DMS79 treated with DMSO at 0.1 percent for 48 hours (cell line): ENCODE data around the gene MICU1.

ENCODE experiments used
- DNase-seq: peaks from one replicate; lab custom pipeline; 2025; lab: John Stamatoyannopoulos, UW

The MICU1 gene

DNA sequence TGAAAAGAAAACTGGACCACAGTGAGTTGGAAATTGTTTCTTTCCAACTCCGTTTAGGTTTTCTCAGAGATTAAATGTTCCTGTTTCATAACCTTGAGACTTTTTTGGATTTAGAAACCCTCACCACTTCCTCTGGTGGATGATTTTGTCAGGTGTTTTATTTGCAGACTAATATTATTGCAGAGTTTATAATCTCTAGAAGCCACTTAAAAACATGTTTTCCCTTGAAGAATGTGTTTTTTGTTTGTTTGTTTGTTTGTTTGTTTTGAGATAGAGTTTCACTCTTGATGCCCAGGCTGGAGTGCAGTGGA, 520 bp upstream of the MICU1 start:
- DNase-seq = no peak

DNA sequence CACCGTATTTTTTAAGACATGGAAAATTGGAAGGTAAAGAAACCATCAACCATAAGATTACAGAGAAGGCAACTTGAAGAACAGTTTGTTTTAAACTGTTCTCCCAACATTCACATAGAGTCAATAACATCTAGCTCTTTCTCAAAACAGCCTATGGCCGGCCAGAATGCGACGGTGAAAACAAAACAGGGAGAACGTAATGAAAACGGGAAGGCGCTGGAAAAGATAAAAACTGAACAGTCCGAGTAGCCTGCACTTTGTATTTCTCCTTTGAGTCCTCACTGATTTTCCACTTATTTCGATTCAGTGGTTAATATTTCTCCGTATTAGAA, 637 bp downstream of the MICU1 start:
- DNase-seq = no peak

DNA sequence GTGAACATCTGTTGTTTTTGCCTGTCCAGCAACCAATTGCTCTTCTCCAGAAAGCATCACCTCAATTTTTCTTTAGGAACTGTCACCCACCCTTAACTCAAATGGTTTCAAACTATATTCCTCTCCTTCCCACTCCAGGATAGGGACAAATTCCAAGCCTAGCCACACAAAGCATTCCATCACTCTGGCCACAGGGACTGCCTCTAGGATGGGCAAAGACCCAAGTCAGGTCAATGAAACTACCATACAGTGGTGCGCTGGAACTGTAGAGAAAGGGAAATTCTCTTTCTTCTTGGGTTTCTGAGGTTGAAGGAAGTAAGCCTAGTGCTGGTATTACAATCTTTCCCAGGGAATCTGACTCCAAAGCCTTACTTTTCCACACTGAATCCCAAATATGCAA, 3.6 kb downstream of the MICU1 start:
- DNase-seq = no peak

DNA sequence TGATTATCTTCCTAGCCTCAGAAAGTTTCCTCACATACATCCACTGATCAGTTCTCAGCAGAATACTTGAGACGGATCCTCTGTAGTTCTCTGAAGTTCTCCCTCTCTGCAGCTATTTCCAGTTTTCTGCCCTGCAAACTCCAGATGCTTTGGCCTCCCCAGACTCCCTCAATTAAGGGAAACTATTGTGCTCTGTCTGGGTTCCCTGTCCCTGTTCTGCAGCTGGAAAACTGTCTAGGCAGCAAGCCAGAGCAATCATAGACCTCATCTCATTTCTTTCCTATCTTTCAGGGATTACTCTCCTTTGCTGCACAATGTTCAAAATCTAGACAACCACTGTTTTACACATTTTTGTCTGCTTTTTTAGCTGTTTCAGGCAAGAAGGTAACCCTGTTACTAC, 9.2 kb downstream of the MICU1 start:
- DNase-seq = no peak

DNA sequence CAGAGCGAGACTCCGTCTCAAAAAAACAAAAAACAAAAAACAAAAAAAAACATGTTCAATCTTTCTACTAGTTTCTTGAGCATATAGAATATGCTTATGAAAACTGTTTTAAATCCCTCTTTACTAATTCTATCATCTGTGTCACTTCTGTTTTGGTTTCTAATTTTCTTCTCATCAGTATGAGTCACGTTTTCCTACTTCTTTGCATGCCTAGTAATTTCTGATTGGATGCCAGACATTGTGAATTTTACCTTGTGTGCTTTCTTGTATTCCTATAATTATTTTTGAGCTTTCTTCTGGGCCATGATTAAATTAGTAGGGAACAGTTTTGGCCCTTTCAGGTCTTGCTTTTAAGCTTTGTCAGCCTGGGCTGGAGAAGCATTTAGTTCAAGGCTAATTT, 9.9 kb downstream of the MICU1 start:
- DNase-seq = no peak

DNA sequence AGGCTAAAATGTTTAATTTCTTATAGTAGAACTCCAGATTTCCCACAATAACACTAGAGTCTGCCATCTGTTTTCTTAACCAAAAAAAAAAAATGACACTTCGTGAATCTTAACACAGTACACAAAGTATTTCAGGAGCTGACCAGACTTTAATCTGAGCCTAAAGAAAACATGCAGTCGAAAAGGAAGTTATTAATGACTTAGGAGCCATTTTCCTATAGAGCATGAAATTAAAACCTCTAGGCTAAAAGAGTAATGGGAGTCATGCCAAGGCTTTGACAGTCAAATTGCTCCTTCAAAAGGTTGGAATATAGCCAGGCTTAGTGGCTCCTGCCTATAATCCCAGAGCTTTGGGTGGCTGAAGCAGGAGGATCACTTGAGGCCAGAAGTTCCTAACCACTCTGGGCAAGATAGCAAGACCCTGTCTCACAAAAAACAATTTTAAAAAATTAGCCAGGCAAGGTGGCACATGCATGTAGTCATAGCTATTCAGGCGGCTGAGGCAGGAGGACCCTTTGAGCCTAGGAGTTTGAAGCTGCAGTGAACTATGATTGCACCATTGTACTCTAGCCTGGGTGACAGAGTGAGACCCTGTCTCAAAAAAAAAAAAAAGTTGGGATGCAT, 13.6 kb downstream of the MICU1 start:
- peak; percentile 90 for DNase-seq

DNA sequence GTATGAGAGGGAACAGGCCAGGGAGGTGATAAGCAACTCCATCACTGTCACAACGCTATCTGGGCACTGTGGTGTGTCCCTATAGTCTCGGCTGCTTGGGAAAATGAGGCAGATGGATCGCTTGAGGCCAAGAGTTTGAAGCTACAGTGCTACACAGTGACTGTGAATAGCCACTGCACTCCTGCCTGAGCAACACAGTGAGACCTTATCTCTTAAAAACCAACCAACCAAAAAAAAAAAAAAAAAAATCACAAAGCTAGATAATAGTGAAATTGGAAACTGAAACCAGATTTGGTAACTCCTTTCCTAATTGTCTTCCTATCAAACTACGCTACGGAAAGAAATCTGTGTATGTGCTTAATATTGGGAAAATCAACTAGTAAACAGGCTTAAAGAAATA, 14.1 kb downstream of the MICU1 start:
- DNase-seq = peak; percentile 26

DNA sequence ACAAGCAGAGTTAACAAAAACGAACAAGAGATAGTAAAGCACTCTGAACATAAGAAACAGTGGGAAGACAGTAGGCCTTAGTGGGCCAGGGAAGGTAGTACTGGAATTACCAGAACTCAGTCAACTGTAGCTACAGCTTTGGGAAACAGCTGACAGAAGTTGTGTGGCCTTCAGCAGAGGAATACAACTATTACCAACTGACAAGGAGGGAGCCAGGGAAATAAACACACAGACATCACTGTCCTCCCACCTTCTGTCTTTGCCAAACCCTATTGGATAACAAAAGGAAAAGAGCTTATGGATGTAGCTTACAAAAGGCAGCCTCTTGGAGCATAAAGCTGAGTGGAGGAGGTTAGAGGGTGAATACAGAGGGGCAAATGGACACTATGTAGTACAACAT, 15.4 kb downstream of the MICU1 start:
- DNase-seq = no peak

DNA sequence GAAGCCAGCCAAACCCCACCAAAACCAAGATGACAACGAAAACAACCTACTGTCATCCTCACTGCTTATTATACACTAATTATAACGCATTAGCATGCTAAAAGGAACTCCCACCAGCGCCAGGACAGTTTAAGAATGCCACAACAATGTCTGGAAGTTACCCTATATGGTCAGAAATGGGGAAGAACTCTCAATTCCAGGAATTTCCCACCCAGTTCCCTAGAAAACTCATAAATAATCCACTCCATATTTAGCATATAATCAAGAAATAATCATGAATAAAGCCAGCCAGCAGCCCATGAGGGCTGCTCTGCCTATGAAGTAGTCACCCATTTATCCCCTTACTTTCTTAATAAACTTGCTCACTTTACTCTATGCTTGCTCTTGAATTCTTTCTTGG, 20.8 kb downstream of the MICU1 start:
- no peak for DNase-seq

DNA sequence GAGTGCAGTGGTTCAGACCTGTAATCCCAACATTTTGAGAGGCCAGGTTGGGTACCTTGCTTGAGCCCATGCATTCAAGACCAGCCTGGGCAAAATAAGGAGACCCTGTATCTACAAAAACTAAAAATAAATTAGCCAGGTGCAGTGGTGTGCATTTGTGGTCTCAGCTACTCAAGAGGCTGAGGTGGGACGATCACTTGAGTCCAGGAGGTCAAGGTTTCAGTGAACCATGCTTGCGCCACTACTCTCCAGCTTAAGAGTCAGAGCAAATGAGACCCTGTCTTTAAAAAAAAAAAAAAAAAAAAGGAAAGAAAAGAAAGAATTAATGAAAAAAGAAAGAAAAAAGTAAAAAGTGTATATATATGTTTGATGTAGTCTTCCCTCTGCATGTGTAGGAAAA, 24.7 kb downstream of the MICU1 start:
- no peak for DNase-seq

DNA sequence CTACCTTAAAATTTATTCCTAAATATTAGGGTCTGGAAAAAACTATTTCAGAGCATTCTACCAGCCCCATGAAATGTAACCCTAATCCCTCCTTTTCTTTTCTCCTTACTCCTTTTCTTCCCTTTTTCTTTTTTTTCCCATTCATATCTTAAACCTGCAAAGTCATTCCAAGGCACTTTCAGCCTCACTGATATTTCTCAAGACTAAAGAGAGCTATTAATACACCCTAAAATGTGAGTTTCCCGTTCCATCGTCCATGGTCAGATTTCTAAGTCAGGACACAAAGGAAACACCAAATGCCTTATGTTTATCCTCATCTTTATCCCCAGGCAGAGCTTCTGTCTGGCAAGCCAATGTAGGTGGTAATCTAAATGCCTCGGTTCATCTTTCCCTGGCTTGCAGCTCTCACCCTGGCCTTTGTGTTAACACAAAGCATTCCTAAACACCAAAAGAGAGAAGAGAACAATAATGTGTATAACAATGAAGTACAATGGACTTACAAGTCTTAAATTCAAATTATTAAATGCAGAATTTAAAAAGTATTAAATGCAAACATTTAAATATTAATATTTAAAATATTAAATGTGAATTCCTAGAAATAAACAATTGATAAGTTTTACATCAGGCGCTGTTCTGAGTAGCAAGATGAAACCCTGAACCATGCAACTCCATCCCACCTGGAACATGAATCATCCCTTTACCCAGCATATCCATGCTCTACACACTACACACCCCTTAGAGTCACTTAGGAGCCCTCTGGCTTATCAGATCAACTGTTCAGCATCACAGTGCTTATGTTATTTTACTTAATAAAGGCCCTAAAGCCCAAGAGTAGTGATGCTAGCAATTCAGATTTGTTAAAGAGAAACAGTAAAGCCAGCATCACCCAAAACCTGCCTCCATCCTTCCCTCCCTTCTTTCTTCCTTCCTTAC, 26.8 kb downstream of the MICU1 start:
- no peak for DNase-seq

DNA sequence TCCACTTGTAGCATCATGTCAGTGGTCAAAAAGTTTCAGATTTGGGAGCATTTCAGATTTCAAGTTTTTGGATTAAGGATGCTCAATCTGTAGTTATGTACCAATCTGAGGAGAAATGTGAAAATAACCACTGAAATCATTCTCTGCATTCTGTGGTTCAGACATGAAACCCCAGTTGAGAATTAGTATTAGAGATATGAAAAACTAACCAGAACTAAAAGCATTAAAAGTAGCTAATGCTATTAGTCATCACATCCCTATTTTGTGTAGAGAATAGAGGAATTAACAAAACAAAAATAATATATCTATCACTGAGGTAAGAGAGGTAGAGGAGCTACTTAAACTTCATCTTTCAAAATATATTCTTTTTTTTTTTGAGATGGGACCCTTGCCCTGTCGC, 28.0 kb downstream of the MICU1 start:
- DNase-seq = no peak

DNA sequence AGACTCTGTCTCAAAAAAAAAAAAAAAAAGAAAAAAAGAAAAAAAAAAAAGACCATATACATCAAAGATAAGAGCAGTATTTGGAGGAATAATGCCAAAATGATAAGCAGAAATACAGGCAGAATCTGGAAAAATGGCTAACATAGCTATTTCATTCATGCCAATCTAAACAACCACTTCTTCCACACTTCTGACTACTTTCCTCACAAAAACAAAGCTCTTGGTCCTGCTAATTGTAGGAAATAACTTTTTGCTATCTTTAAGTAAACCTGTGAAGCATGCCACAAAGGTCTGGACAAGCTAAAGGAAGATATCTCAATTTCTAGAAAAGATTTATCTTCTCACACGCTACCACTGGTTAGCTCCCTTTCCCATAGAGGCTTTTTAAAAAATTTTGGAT, 30.4 kb downstream of the MICU1 start:
- DNase-seq = no peak

DNA sequence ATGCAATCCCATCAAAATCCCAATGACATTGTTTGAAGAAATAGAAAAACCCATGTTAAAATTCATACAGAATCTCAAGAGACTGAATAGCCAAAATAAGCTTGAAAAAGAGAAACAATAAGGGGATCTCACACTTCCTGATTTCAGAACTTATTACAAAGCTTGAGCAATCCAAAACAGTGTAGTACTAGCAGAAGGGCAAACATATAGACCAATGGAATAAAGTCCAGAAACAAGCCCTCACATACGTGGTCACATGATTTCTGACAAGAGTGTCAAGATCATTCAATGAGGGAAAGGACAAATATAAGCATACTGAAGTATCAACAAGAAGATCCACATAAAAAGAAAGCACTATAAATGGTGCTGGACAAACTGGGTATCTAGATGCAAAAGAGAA, 31.9 kb downstream of the MICU1 start:
- DNase-seq = no peak

DNA sequence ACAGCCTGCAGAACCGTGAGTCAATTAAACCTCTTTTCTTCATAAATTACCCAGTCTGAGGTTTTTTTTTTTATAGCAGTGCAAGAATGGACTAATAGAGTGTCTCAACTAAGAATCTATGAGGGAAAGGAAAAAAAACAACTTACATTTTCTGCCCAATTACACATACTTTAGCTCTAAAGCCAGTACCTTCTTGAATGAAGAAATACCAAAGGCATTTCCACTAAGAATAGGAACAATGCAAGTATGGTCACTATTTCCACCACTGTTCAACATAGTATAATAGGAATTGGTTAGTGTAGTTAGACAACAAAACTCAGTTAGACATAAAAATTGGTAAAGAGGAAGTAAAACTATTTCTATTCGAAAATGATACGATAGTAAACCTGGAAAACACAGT, 37.6 kb downstream of the MICU1 start:
- DNase-seq = no peak

DNA sequence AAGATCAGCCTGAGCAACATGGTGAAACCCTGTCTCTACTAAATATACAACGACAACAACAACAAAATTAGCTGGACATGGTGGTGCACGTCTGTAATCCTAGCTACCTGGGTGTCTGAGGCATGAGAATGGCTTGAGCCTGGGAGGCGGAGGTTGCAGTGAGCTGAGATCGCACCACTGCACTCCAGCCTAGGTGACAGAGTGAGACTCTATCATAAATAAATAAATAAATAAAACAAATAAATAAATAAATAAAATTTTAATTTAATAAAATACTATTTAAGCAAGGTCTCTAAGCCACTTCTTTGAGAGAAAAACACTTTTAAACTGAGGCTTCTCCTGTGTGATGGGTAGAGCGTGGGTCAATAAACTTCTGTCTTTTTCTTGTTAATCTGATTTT, 38.3 kb downstream of the MICU1 start:
- no peak for DNase-seq

DNA sequence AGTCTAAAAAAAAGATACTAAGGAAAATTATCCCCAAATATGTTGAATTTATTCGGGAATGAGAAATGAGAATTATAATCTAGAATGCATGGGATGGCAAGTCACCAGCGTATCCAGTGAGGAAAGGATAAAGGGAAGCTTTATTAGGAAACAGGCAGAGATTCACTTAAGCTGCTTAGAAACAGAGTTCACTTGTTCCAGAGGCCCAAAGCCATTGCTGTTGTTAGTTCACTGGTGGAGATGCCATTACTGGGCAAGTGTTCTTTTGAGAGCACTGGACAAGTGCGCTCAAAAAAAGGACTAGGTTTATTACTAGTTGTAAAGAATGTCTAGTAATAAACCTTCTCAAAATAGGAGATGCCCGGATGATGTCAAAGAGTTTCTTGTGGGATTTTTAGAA, 51.2 kb downstream of the MICU1 start:
- no peak for DNase-seq

DNA sequence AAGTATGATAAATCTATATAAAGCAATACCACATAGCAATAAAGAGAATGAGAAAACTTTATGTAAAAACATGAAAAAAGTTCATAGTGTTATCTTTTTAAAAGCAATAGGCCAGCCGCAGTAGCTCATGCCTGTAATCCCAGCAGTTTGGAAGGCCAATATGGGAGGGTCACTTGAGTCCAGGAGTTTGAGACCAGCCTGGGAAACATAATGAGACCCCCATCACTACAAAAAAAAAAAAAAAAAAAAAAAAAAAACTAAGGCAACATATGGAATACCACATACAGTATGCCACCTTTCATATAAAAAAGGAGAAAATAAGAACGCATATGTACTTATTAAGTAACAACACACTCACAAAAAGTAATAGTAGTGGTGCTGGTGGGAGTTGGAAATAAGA, 52.8 kb downstream of the MICU1 start:
- DNase-seq = no peak

DNA sequence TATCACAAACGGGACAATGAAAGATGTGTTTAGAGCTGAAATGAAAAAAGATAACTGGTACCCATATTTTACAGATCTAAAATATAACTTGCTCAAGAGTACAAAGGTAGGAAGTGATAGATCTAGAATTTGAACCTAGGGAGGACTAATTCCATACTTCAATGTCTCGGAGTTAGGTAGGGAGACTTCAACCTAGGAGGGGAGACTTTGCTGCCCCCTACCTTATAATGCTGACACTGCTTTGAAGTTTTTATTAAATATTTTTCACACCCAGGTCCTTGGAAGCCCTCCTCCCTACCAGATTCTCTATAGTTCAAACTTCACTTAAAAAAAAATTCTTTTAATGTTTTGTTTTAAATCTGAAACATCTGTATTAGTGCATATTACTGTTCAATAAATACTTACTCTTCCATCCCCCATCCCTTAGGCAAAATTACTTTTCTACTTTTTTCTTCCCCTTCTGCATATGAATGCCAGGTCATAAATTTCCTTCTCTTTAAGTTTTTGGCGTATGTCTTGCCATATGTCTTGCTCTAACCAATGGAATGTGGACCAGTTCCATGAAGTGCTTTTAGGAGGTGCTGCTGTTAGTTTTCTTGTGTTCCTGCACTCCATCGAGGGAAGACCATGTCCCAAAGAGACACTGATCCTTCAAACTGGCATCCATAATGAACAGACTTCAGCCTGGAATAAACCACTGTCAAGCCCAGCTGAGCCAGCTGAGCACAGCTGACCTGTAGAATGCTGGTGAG, 57.8 kb downstream of the MICU1 start:
- DNase-seq = no peak

DNA sequence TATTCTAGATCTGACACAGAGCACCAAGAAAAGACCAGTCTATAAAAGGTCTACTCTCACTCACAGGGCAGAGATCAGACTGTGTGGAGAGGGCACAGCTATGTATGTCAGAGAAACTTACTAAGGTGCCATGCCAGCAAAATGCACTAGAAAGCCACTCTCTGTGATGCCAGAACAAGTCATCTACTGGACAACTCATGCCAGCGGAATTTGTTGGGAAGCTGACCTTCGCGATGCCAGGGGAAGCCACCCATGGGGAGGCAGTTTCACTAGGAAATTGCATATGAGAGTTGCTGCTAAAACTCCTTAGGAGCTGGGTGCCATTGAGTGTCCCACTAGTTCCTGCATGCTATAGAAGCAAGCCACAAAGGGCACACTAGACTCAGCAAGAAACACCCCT, 58.5 kb downstream of the MICU1 start:
- no peak for DNase-seq

DNA sequence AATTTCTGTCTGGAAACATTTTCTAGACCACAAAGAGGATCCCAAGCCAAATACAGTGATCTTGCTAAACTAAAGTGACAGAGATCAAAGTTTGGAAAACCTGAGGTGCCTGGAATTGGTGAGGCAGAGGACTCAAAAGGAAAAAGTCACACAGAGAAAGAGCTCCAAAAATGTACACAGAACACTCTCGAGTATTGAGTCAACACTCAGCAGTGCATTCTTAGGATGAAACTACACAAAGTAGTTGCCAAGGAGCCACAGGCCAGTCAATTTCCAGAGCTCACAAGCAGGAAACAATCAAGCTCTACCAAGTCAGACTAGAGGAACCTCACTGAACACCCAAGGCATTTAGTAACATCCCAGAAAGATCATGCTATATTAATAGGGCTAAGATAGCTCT, 61.3 kb downstream of the MICU1 start:
- DNase-seq = no peak

DNA sequence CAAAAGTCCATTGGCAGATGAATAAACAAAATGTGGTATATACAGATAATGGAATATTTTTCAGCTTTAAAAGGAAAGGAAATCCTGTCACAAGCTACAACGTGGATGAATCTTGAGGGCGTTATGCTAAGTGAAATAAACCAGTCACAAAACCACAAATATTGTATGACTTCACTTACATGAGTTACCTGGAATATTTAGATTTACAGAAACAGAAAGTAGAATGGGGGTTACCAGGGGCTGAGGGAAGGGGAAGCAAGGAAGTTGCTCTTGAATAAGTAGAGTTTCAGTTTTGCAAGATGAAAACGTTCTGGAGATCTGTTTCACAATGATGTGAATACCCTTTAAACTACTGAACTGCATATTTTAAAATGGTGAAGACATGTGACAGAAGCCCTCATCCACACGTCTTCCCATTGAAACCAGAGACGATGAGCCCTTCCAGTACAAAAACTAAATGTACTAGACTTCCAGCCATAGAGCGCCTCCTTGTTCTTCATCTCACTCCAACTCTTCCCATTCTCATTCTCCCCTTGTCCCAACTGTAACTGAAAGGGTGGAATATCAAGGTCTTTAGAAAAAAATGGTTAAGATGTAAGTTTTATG, 62.4 kb downstream of the MICU1 start:
- no peak for DNase-seq

DNA sequence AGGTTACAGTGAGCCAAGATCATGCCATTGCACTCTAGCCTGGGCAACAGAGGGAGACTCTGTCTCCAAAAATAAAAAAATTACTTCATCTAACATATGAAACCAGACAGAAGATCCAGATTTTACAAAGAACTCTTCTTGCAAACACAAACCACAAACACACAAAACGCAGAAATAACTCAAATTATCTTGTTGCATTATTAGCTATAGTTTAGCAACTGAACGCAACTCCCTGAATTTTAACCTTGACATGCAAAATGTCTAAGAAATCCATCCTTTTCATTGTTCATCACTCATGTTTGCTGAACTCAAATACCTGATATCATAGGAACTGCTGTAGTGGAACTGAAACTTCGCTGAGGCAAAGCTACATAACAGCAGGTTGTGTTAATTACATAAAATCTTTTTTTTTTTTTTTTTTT, 64.1 kb downstream of the MICU1 start:
- DNase-seq = no peak
